ENCODE results near the gene RAD17.

DNA sequence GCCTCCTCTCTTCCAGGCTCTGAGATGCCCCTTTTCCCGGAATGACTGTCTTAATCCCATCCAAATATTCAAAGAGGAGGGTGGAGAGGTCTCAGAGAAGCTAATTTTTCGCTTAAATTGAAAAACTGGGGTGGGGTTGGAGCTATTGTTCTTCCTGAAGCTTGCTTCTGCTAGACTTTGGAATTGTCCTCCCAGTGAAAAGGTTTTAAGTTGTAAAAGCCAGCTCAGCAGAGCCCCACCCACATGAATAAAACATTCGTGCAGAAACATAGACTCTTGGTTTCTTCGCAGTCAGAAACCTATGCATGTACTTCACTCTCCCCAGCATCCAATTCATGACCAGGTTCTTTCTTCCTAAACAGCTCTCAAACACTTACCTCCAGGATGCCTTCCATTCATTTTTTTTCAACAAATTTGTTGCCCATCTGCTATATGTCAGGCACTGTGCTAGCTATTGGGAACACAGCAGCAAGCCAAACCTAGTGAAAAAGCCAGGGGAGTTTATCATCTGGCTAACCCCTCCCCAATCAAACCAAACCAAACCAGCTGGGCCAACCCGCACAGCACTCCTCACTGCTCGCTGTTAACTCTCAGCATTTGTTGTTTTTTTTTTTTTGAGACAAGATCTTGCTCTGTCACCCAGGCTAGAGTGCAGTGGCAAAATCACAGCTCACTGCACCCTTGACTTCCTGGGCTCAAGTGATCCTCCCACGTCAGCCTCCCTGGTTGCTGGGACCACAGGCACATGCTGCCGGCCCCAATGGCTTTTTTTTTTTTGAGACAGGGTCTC is 85.0 kb downstream of the RAD17 start:
- TF ChIP-seq, protein P1, sequence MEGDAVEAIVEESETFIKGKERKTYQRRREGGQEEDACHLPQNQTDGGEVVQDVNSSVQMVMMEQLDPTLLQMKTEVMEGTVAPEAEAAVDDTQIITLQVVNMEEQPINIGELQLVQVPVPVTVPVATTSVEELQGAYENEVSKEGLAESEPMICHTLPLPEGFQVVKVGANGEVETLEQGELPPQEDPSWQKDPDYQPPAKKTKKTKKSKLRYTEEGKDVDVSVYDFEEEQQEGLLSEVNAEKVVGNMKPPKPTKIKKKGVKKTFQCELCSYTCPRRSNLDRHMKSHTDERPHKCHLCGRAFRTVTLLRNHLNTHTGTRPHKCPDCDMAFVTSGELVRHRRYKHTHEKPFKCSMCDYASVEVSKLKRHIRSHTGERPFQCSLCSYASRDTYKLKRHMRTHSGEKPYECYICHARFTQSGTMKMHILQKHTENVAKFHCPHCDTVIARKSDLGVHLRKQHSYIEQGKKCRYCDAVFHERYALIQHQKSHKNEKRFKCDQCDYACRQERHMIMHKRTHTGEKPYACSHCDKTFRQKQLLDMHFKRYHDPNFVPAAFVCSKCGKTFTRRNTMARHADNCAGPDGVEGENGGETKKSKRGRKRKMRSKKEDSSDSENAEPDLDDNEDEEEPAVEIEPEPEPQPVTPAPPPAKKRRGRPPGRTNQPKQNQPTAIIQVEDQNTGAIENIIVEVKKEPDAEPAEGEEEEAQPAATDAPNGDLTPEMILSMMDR (IDR thresholded peaks at IDR 0.05; ENCODE audit: poor library complexity) = no peak
- TF ChIP-seq EZH2phosphoT487 (IDR thresholded peaks at IDR 0.05; ENCODE audit: low read depth, severe bottlenecking, unreplicated experiment) (no peak), EZH2 (IDR thresholded peaks at IDR 0.05; ENCODE audit: borderline replicate concordance) (no peak)
